Parathyroid adenoma (tissue), 2 donors: ENCODE measurements around the gene HRK.

Experiments used
- H2AFZ ChIP-seq: fragments of 300-600 bp; sonication (generic); one replicate; pipeline ENCODE4 v1.7.0; 2017; ENCODE audit warnings: antibody characterized with exemption, mild to moderate bottlenecking
- H3K27ac ChIP-seq: fragments of 300-600 bp; sonication (generic); one replicate; pipeline ENCODE4 v1.7.0; 2017
- H3K27me3 ChIP-seq: fragments of 300-600 bp; sonication (generic); one replicate; pipeline ENCODE4 v1.7.0; 2017; ENCODE audit warnings: low read length; ENCODE audit not compliant: control insufficient read depth, insufficient read depth
- H3K36me3 ChIP-seq: fragments of 300-600 bp; sonication (generic); one replicate; pipeline ENCODE4 v1.7.0; 2017; ENCODE audit warnings: low read length; ENCODE audit not compliant: control insufficient read depth, insufficient read depth
- H3K4me1 ChIP-seq: fragments of 300-600 bp; sonication (generic); one replicate; pipeline ENCODE4 v1.7.0; 2017; ENCODE audit warnings: control low read depth
- H3K4me2 ChIP-seq: fragments of 300-600 bp; sonication (generic); one replicate; pipeline ENCODE4 v1.7.0; 2017; ENCODE audit warnings: low read length
- H3K4me3 ChIP-seq: fragments of 300-600 bp; sonication (generic); one replicate; pipeline ENCODE4 v1.7.0; 2017; ENCODE audit warnings: low read depth, low read length
- H3K79me2 ChIP-seq: fragments of 300-600 bp; sonication (generic); one replicate; pipeline ENCODE4 v1.7.0; 2017; ENCODE audit warnings: control low read depth
- H3K9ac ChIP-seq: fragments of 300-600 bp; sonication (generic); one replicate; pipeline ENCODE4 v1.7.0; 2017; ENCODE audit warnings: mild to moderate bottlenecking
- H3K9me3 ChIP-seq: fragments of 300-600 bp; sonication (generic); one replicate; pipeline ENCODE4 v1.7.0; 2017; ENCODE audit warnings: low read length; ENCODE audit not compliant: control insufficient read depth
- TF ChIP-seq, protein P1 (sequence below): fragments of 300-600 bp; sonication (generic); IDR thresholded peaks from one replicate; pipeline ENCODE4 v1.7.0; 2017; ENCODE audit warnings: antibody characterized with exemption, mild to moderate bottlenecking
- donor health status: primary hyperparathyroidism.

The HRK gene

GRCh38 chr12:116915326-116915725 is 34.1 kb upstream of the HRK start:
- Histone ChIP-seq H2AFZ (no peak overlapping the region), H3K9me3 (no peaks in the 10 kb centered on the region), H3K79me2 (peaks cover 6% of the 10 kb centered on the region), H3K4me3 (no peak overlapping the region), H3K27ac (no peak overlapping the region), H3K4me2 (no peak overlapping the region), H3K4me1 (no peaks in the 10 kb centered on the region), H3K27me3 (no peaks in the 10 kb centered on the region), H3K36me3 (no peaks in the 10 kb centered on the region), H3K9ac (no peak overlapping the region)
- TF ChIP-seq, protein P1, sequence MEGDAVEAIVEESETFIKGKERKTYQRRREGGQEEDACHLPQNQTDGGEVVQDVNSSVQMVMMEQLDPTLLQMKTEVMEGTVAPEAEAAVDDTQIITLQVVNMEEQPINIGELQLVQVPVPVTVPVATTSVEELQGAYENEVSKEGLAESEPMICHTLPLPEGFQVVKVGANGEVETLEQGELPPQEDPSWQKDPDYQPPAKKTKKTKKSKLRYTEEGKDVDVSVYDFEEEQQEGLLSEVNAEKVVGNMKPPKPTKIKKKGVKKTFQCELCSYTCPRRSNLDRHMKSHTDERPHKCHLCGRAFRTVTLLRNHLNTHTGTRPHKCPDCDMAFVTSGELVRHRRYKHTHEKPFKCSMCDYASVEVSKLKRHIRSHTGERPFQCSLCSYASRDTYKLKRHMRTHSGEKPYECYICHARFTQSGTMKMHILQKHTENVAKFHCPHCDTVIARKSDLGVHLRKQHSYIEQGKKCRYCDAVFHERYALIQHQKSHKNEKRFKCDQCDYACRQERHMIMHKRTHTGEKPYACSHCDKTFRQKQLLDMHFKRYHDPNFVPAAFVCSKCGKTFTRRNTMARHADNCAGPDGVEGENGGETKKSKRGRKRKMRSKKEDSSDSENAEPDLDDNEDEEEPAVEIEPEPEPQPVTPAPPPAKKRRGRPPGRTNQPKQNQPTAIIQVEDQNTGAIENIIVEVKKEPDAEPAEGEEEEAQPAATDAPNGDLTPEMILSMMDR = no peak

DNA sequence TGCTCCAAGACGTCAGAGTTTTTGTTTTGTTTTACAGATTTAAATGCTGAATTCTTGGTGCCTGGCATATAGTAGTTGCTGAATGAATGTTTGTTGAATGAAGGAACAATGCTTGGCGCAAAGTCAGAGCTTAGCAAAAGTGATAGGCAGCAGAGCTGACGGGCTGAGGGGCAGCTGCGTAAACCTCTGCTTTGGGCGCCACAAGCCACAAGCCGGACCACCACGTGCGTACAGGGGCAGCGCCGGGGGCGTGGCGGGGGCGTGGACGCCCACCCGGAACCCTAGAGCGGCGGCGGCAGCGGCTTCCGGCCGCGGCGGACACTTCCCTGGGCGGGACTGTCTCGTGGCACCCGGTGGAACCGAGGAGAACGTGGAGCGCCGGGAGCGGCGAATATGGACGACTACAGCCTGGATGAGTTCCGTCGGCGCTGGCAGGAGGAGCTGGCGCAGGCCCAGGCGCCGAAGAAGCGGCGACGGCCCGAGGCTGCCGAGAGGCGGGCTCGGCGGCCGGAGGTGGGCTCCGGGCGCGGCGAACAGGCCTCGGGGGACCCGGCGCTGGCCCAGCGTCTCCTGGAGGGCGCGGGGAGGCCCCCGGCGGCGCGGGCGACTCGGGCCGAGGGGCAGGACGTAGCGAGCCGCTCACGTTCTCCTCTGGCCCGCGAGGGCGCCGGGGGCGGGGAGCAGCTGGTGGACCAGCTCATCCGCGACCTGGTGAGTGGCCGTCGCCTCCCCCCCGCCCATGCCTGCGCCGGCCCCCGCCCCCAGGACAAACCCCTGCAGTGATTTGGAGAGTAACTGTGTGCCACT is 29.6 kb upstream of the HRK start, which contains the start of gene FBXW8:
TSS of gene FBXW8 (plus strand) at position 306 of the 807 bp plus-strand sequence. CDS start at position 394, 88 bp downstream.
- TF ChIP-seq, protein P1 = no peak
- H3K27ac ChIP-seq = peak within 1 kb of the TSS; percentile 51

DNA sequence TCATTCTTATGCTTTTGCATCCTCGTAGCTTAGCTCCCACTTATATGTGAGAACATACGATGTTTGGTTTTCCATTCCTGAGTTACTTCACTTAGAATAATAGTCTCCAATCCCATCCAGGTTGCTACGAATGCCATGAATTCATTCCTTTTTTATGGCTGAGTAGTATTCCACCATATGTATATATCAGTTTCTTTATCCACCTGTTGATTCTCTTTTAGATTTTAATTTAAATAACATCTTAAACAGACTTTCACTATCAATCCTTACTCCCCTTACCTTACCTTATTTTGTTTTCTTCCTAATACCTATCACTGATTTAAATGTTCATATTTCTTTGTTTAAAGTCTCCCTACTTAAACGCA is 29.0 kb upstream of the HRK start:
- Histone ChIP-seq H3K27ac (peak overlapping the region; percentile 51), H3K4me3 (peak overlapping the region; percentile 57), H3K27me3 (no peaks in the 10 kb centered on the region), H3K79me2 (peaks cover 2% of the 10 kb centered on the region), H3K36me3 (no peaks in the 10 kb centered on the region), H2AFZ (peak overlapping the region; percentile 99), H3K4me1 (no peaks in the 10 kb centered on the region), H3K9me3 (no peaks in the 10 kb centered on the region), H3K4me2 (peak overlapping the region; percentile 54), H3K9ac (no peak overlapping the region)
- TF ChIP-seq, protein P1 = no peak

More for the DNA sequence above, 29.6 kb upstream of the HRK start, which contains the start of gene FBXW8:
- peak within 1 kb of the TSS; percentile 99 for H2AFZ ChIP-seq
- H3K4me2 ChIP-seq = peak within 1 kb of the TSS; percentile 54
- H3K9me3 ChIP-seq = no peaks in the 10 kb centered on the region
- H3K27me3 ChIP-seq = no peaks in the 10 kb centered on the region
- peak within 1 kb of the TSS; percentile 57 for H3K4me3 ChIP-seq
- no peaks in the 10 kb centered on the region for H3K4me1 ChIP-seq
- no peaks in the 10 kb centered on the region for H3K36me3 ChIP-seq
- peaks cover 2% of the 10 kb centered on the region for H3K79me2 ChIP-seq
- no peak within 1 kb of the TSS for H3K9ac ChIP-seq

DNA sequence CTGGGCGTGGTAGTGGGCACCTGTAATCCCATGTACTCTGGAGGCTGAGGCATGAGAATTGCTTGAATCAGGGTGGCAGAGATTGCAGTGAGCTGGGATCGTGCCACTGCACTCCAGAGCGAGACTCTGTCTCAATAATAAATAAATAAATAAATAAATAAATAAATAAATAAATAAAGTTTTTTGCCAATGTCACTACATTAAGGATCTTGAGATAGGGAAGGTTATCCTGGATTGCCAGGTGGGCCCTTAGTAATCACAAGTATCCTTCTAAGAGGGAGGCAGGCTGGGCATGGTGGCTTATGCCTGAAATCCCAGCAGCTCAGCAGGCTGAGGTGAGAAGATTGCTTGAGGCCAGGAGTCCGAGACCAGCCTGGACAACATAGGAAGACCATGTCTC is 25.0 kb upstream of the HRK start:
- peaks cover 2% of the 10 kb centered on the region for H3K79me2 ChIP-seq
- H3K27ac ChIP-seq = no peak overlapping the region
- no peaks in the 10 kb centered on the region for H3K36me3 ChIP-seq
- no peak overlapping the region for H3K4me2 ChIP-seq
- no peaks in the 10 kb centered on the region for H3K4me1 ChIP-seq
- no peaks in the 10 kb centered on the region for H3K27me3 ChIP-seq
- TF ChIP-seq, protein P1 = no peak
- no peaks in the 10 kb centered on the region for H3K9me3 ChIP-seq
- no peak overlapping the region for H2AFZ ChIP-seq
- H3K9ac ChIP-seq = no peak overlapping the region
- H3K4me3 ChIP-seq = no peak overlapping the region

DNA sequence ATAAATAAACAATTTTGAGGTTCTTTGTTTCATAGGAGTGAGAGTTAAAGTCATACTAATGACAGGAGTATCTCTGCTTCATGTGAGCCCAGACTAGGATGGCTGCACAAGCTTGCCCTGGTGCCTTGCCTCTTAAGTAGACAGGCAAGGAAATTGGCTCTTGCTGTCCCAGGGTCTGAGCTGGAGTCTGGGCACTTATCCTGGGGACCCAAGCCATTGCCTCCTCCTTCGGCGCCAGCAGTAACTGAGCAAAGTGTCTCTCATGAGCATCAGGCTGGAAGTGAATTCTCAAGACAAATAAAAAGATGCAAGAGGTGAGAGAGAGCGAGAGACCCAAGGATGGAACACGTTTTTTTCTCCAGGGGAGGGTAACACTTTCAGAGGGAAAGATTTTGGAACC is 22.6 kb upstream of the HRK start:
- H3K4me3 ChIP-seq = no peak overlapping the region
- no peak overlapping the region for H3K9ac ChIP-seq
- H3K27ac ChIP-seq = no peak overlapping the region
- H2AFZ ChIP-seq = no peak overlapping the region
- no peaks in the 10 kb centered on the region for H3K36me3 ChIP-seq
- H3K4me2 ChIP-seq = no peak overlapping the region
- TF ChIP-seq, protein P1 = no peak
- H3K79me2 ChIP-seq = no peaks in the 10 kb centered on the region
- no peaks in the 10 kb centered on the region for H3K4me1 ChIP-seq
- H3K9me3 ChIP-seq = no peaks in the 10 kb centered on the region
- no peaks in the 10 kb centered on the region for H3K27me3 ChIP-seq
